Kidney (tissue), 14 donors: Measurements from ENCODE around the gene CAPRIN1. TPM values are rescaled to one million over a fixed set of nuclear protein-coding genes. Genes with fewer than 3 reads are reported as not detected.

Experiments used
- DNase-seq, 5 donors: peaks; one replicate each; pipeline ENCODE4 v3.0.0-alpha.2; 2013 to 2020
- FAIRE-seq: peaks from 2 replicates; lab custom pipeline; 2012; peaks lifted over from hg19 to GRCh38; lab: Jason Lieb, UNC
- H3K27ac ChIP-seq, 2 donors: one replicate each; pipeline ENCODE4 v1.7.0; 2013; ENCODE audit warnings: low read depth in 2 of 2, low read length in 2 of 2, inconsistent platforms in 1 of 2
- H3K27me3 ChIP-seq: one replicate; pipeline ENCODE4 v1.7.1; 2013; ENCODE audit warnings: low read length, inconsistent platforms; ENCODE audit not compliant: control insufficient read depth, insufficient read depth
- H3K36me3 ChIP-seq, 3 donors: one replicate each; pipeline versions ENCODE4 v1.7.0 to v1.7.1; 2013; ENCODE audit warnings: low read length in 3 of 3, control low read depth in 1 of 3, inconsistent platforms in 1 of 3; ENCODE audit not compliant: insufficient read depth in 3 of 3, control insufficient read depth in 2 of 3
- H3K4me1 ChIP-seq, 3 donors: one replicate each; pipeline versions ENCODE4 v1.7.0 to v1.7.1; 2013; ENCODE audit warnings: low read length in 3 of 3, inconsistent platforms in 1 of 3, low read depth in 1 of 3; ENCODE audit not compliant: control insufficient read depth in 2 of 3, insufficient read depth in 2 of 3
- H3K4me3 ChIP-seq, 3 donors: one replicate each; pipeline versions ENCODE4 v1.7.0 to v1.8.1; 2013; ENCODE audit warnings: low read length in 3 of 3, control low read depth in 1 of 3, inconsistent platforms in 1 of 3
- H3K9ac ChIP-seq, 3 donors: one replicate each; pipeline versions ENCODE4 v1.7.0 to v1.7.1; 2013; ENCODE audit warnings: low read length in 3 of 3, control low read depth in 1 of 3, inconsistent platforms in 1 of 3
- H3K9me3 ChIP-seq, 3 donors: one replicate each; pipeline versions ENCODE4 v1.7.0 to v1.7.1; 2013; ENCODE audit warnings: low read length in 3 of 3, control low read depth in 1 of 3, inconsistent platforms in 1 of 3; ENCODE audit not compliant: control insufficient read depth in 2 of 3, insufficient read depth in 1 of 3
- intact Hi-C: fragments of 100-400 bp; cut with DNase I; formaldehyde crosslinking; loops from one replicate; pipeline ENCODE4 v1.11.1; 2022
- polyA plus RNA-seq: library from polyadenylated mRNA; stranded (reverse); fragments of 350-450 nt; fragmentation: Illumina TruSeq; extraction: RNeasy Lipid Tissue Mini Kit (QIAGEN cat#74804); gene quantifications from one replicate; pipeline ENCODE4 v1.2.3, GENCODE V29; 2014; ENCODE audit warnings: low read depth, low replicate concordance; ENCODE audit not compliant: insufficient read depth
- total RNA-seq: library from RNA; stranded (reverse); fragmentation: NEBNext Ultra II Directional; extraction: Animal tissue kit (Norgen Biotek cat#: 25700); gene quantifications from one replicate; pipeline ENCODE4 v1.2.1, GENCODE V29; 2021
- TF ChIP-seq, protein P1 (sequence below): IDR thresholded peaks from 3 replicates; pipeline ENCODE4 v1.5.1; 2012; ENCODE audit warnings: mild to moderate bottlenecking, moderate library complexity, borderline replicate concordance; ENCODE audit not compliant: insufficient read depth; ENCODE audit errors: extremely low read depth
- donor health status: control.
- donor health status: control.
- donor health status: control.
- donor health status: control.
- donor health status: control.
- donor health status: DM: yes; HTN: yes; CAD: no.
- donor health status: Normal renal cell carcinoma (clear cell type).

The CAPRIN1 gene
- total and polyA plus RNA-seq, 2 donors from 2014 or later, result 83.3 to 174 TPM

DNA sequence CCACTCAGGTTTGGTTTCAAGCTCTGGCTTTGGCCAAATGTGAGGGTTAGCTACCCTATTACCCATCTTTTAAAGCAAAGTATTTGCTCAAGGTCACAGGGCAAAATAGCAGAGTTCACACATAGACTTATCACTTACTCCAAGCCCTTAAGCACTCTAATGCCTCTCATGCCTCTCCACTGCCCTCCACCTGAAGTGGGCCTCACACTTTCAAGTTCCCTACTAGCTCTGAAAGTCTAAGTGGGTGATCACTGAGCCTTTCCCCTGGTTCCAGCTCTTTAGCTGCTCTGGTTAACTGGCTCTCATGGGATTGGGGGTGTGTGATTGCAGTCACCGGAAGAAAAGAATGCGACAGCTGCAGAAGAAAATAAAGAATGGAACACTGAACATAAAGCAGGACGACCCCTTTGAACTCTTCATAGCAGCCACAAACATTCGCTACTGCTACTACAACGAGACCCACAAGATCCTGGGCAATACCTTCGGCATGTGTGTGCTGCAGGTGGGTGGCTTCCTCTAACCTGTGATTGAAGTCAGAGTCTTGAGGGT, 60.3 kb downstream of the CAPRIN1 start:
- H3K36me3 ChIP-seq, result peaks cover 10 to 54% (median 52%) of the 10 kb centered on the region in 3 donors
- FAIRE-seq (no peak), DNase-seq (no peak)

DNA sequence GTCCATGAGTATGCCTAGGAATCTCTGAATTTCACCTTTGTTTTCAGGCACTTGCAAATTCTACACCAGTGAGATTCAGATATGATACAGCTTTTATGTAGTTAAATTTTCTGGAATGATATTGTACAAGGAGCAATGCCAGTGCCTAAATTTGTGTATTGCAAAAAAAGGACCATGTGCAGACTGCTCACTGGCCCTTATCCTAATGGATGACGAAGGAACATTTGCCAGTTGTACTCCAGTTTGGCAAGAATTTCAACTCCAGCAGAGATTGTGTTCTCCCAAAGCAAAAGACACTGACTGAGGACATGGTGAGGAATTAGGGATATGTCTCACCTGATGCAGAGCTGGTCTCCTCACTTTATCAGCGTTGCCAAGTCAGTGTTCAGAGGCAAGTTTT, 62.5 kb downstream of the CAPRIN1 start:
- H3K36me3 ChIP-seq, result peaks cover 15 to 75% (median 57%) of the 10 kb centered on the region in 3 donors
- no peaks in the 10 kb centered on the region for H3K27me3 ChIP-seq
- intact Hi-C loops, result no loop called here
- no peaks in the 10 kb centered on the region for H3K4me1 ChIP-seq
- no peak overlapping the region for H3K9ac ChIP-seq
- TF ChIP-seq, protein P1, sequence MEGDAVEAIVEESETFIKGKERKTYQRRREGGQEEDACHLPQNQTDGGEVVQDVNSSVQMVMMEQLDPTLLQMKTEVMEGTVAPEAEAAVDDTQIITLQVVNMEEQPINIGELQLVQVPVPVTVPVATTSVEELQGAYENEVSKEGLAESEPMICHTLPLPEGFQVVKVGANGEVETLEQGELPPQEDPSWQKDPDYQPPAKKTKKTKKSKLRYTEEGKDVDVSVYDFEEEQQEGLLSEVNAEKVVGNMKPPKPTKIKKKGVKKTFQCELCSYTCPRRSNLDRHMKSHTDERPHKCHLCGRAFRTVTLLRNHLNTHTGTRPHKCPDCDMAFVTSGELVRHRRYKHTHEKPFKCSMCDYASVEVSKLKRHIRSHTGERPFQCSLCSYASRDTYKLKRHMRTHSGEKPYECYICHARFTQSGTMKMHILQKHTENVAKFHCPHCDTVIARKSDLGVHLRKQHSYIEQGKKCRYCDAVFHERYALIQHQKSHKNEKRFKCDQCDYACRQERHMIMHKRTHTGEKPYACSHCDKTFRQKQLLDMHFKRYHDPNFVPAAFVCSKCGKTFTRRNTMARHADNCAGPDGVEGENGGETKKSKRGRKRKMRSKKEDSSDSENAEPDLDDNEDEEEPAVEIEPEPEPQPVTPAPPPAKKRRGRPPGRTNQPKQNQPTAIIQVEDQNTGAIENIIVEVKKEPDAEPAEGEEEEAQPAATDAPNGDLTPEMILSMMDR, result no peak
- H3K9me3 ChIP-seq, result no peaks in the 10 kb centered on the region
- DNase-seq (no peak), FAIRE-seq (no peak)
- no peak overlapping the region for H3K4me3 ChIP-seq
- H3K27ac ChIP-seq, result no peak overlapping the region

More for the DNA sequence above, 60.3 kb downstream of the CAPRIN1 start:
- no peak overlapping the region for H3K4me3 ChIP-seq
- no peaks in the 10 kb centered on the region for H3K9me3 ChIP-seq
- H3K27ac ChIP-seq, result no peak overlapping the region
- no peaks in the 10 kb centered on the region for H3K4me1 ChIP-seq
- no peak overlapping the region for H3K9ac ChIP-seq
- H3K27me3 ChIP-seq, result no peaks in the 10 kb centered on the region
- TF ChIP-seq, protein P1, result no peak
- intact Hi-C loops, result no loop called here

DNA sequence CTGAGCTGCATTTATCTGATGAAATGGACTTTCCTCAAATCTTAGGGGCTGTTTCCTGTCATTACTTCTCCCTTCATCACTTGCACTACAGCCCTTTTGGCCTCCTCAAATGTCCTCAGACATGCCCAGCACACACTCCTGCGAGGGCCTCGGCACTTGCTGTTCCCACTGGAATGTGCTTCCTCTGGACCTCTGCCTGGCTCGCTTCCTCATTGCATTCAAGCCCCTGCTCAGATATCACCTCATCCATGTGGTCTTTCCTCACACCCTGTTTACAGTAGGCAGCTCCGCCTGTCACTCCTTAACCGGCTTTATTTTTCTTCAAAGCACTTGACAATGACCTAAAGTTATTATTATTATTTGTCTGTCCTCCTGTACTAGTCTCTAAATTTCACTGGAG, 62.9 kb downstream of the CAPRIN1 start:
- DNase-seq (no peak), FAIRE-seq (no peak)
- Histone ChIP-seq H3K27me3 (no peaks in the 10 kb centered on the region), H3K27ac (no peak overlapping the region), H3K9ac (no peak overlapping the region), H3K4me3 (no peak overlapping the region), H3K36me3 (peaks cover 15 to 80% (median 57%) of the 10 kb centered on the region in 3 donors), H3K4me1 (no peaks in the 10 kb centered on the region), H3K9me3 (no peaks in the 10 kb centered on the region)
- TF ChIP-seq, protein P1, result no peak
- intact Hi-C loops, result no loop called here

DNA sequence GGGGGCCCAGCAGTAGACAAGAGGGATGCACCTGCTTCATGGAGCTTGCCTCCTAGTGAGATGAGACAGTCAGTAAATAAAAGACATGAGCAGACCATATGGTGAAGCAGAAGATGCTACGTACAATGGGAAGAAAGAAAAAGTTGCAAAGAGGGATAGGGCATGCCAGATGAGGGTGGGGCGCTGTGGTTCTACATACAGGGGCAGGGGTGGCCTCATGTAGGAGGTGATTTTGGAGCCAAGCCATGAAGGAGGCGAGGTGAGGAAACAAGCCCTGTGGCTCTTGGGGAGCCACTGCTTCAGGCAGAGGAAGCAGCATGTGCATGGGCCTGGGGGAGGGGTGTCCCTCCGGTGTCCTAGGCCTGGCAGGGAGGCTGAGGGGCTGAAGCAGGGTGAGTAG, 69.1 kb downstream of the CAPRIN1 start:
- Histone ChIP-seq H3K36me3 (peaks cover 16 to 64% (median 42%) of the 10 kb centered on the region in 3 donors), H3K27ac (no peak overlapping the region), H3K4me1 (no peaks in the 10 kb centered on the region), H3K9ac (no peak overlapping the region), H3K9me3 (no peaks in the 10 kb centered on the region), H3K27me3 (no peaks in the 10 kb centered on the region), H3K4me3 (no peak overlapping the region)
- TF ChIP-seq, protein P1, result no peak
- FAIRE-seq (no peak), DNase-seq (no peak)
- intact Hi-C loops, result no loop called here
